K562 (cell line): Measurements from ENCODE around the gene CXXC1. TPM values are rescaled to one million over a fixed set of nuclear protein-coding genes. Genes with fewer than 3 reads are reported as not detected.

Experiments
- ATAC-seq: fragments of 200-7000 bp; cut with Tn5 transposase; 3 replicates; pipeline ENCODE4 v1.9.1; 2020; ENCODE audit warnings: moderate library complexity
- BruUV-seq: library from RNA; stranded (reverse); fragments of 400-500 nt; replicated peaks from 2 replicates; lab custom pipeline; 2021; lab: Mats Ljungman, UMichigan
- CTCF ChIA-PET: fragments of 300-600 bp; formaldehyde crosslinking; extraction: SDS; loops from one replicate; lab custom pipeline; 2021; ENCODE audit warnings: low intra/inter-chr PET ratio; lab: Yijun Ruan, JAX
- POLR2A ChIA-PET: fragments of 300-600, 350-650 bp; sonication (Branson Sonifier 250); formaldehyde crosslinking; extraction: SDS; loops from one replicate; lab custom pipeline; 2021; ENCODE audit warnings: antibody characterized with exemption, inconsistent platforms; lab: Yijun Ruan, JAX
- DNase-seq, 4 experiments: peaks; one replicate each; pipeline versions ENCODE4 v3.0.0 to v3.0.0-alpha.2; 2011 to 2018; ENCODE audit warnings: low spot score in 3 of 4, mixed read lengths in 3 of 4; ENCODE audit errors: extremely low read depth in 1 of 4
- FAIRE-seq: peaks from 2 replicates; lab custom pipeline; 2011; peaks lifted over from hg19 to GRCh38; lab: Jason Lieb, UNC
- H2AFZ ChIP-seq: 2 replicates; pipeline ENCODE4 v1.6.0; 2011; ENCODE audit warnings: low read depth, low read length, control low read depth, inconsistent platforms
- H3K27ac ChIP-seq: fragments of 200-600 bp; 3 replicates; pipeline ENCODE4 v1.8.0; 2011; ENCODE audit warnings: low read depth, mild to moderate bottlenecking, control low read depth, inconsistent platforms, low read length, moderate library complexity, mixed read lengths; ENCODE audit errors: extremely low read depth
- H3K27me3 ChIP-seq, 2 experiments: fragments of 300-600 bp in 1 of 2; 2 replicates in 1 of 2; 3 replicates in 1 of 2; pipeline versions ENCODE4 v1.6.0 to v1.8.0; 2011; ENCODE audit warnings: inconsistent platforms in 2 of 2, low read length in 2 of 2, mild to moderate bottlenecking in 1 of 2, mixed read lengths in 1 of 2, moderate library complexity in 1 of 2; ENCODE audit not compliant: control insufficient read depth in 2 of 2, insufficient read depth in 2 of 2
- H3K36me3 ChIP-seq: fragments of 300-600 bp; 3 replicates; pipeline ENCODE4 v1.8.0; 2011; ENCODE audit warnings: mild to moderate bottlenecking, low read length, inconsistent platforms; ENCODE audit not compliant: control insufficient read depth, insufficient read depth
- H3K4me1 ChIP-seq, 2 experiments: fragments of 200-600 bp in 1 of 2; replicated peaks in 1 of 2; 2 replicates in 1 of 2; 3 replicates in 1 of 2; pipeline versions ENCODE4 v1.5.1 to v1.8.0; 2011; ENCODE audit warnings: inconsistent platforms in 2 of 2, low read length in 2 of 2, mild to moderate bottlenecking in 1 of 2, mixed read lengths in 1 of 2, moderate library complexity in 1 of 2; ENCODE audit not compliant: control insufficient read depth in 2 of 2, insufficient read depth in 2 of 2
- H3K4me2 ChIP-seq: 2 replicates; pipeline ENCODE4 v1.6.1; 2011; ENCODE audit warnings: low read length, control low read depth, inconsistent platforms, mixed read lengths; ENCODE audit not compliant: insufficient read depth
- H3K4me3 ChIP-seq: fragments of 200-600 bp; sonication (generic), shearing (Covaris generic); 2 replicates; pipeline ENCODE4 v1.5.1; 2016; ENCODE audit warnings: control low read depth, inconsistent platforms
- H3K79me2 ChIP-seq: fragments of 200-600 bp; 3 replicates; pipeline ENCODE4 v1.8.0; 2011; ENCODE audit warnings: low read length, inconsistent platforms; ENCODE audit not compliant: control insufficient read depth, insufficient read depth
- H3K9ac ChIP-seq, 2 experiments: 2 replicates each; pipeline versions ENCODE4 v1.6.0 to v1.6.1; 2011; ENCODE audit warnings: low read depth in 2 of 2, low read length in 2 of 2, control low read depth in 1 of 2, inconsistent platforms in 1 of 2, mild to moderate bottlenecking in 1 of 2, mixed read lengths in 1 of 2; ENCODE audit not compliant: insufficient read depth in 1 of 2
- H3K9me1 ChIP-seq: one replicate; pipeline ENCODE4 v1.6.0; 2011; ENCODE audit warnings: inconsistent platforms, mild to moderate bottlenecking, low read length, moderate library complexity; ENCODE audit not compliant: control insufficient read depth, insufficient read depth
- H3K9me3 ChIP-seq: replicated peaks from 2 replicates; pipeline ENCODE4 v1.5.1; 2011; ENCODE audit warnings: low read depth, low read length, inconsistent platforms; ENCODE audit not compliant: control insufficient read depth, insufficient read depth
- H4K20me1 ChIP-seq: replicated peaks from 2 replicates; pipeline ENCODE4 v1.6.1; 2011; ENCODE audit warnings: low read length, inconsistent platforms, mixed read lengths; ENCODE audit not compliant: control insufficient read depth, insufficient read depth
- CHAMP1 ChIP-seq: fragments of 450-650 bp; IDR thresholded peaks from 2 replicates; pipeline ENCODE4 v1.6.1; 2016; ENCODE audit warnings: mild to moderate bottlenecking
- HSF4 ChIP-seq: fragments of 250-450 bp; sonication (Bioruptor Pico); IDR thresholded peaks from 2 replicates; pipeline ENCODE4 v2.1.2; 2022; ENCODE audit warnings: mild to moderate bottlenecking, moderate library complexity, borderline replicate concordance
- MYBL2 ChIP-seq, 2 experiments: fragments of 450-650 bp in 1 of 2; sonication (generic) in 1 of 2; formaldehyde crosslinking in 1 of 2; IDR thresholded peaks; 2 replicates each; pipeline versions ENCODE4 v1.6.1 to v1.8.1; 2017 to 2022; ENCODE audit warnings: borderline replicate concordance in 1 of 2, inconsistent platforms in 1 of 2, low read depth in 1 of 2, mild to moderate bottlenecking in 1 of 2, missing genetic modification reagents in 1 of 2, moderate library complexity in 1 of 2
- SAP30 ChIP-seq: fragments of 200-600 bp; sonication (generic); IDR thresholded peaks from 2 replicates; pipeline ENCODE4 v1.6.1; 2012; ENCODE audit warnings: borderline replicate concordance, low read depth, mild to moderate bottlenecking, moderate library complexity, low read length, control low read depth, inconsistent platforms; ENCODE audit not compliant: insufficient read depth, poor library complexity, severe bottlenecking
- SRSF9 ChIP-seq: fragments of 200-400 bp; formaldehyde crosslinking; IDR thresholded peaks from 2 replicates; pipeline ENCODE4 v1.6.1; 2017; ENCODE audit warnings: low read depth, low read length, borderline replicate concordance
- TOE1 ChIP-seq, 2 experiments: fragments of 450-650 bp in 1 of 2; sonication (generic) in 1 of 2; formaldehyde crosslinking in 1 of 2; IDR thresholded peaks; 2 replicates each; pipeline versions ENCODE4 v1.7.1 to v1.8.0; 2016 to 2022; ENCODE audit warnings: borderline replicate concordance in 2 of 2, mild to moderate bottlenecking in 2 of 2, antibody characterized with exemption in 1 of 2, inconsistent platforms in 1 of 2, low read depth in 1 of 2, missing genetic modification reagents in 1 of 2, moderate library complexity in 1 of 2
- ZNF609 ChIP-seq: sonication (generic); formaldehyde crosslinking; IDR thresholded peaks from 2 replicates; pipeline ENCODE4 v1.8.1; 2023; ENCODE audit warnings: missing genetic modification reagents, mild to moderate bottlenecking, borderline replicate concordance
- WGBS: fragments of 100-300 bp; shearing (Covaris generic); methylation state at CpG from one replicate; pipeline ENCODE4 v1.1.6; 2016; ENCODE audit warnings: low coverage, mixed read lengths; ENCODE audit not compliant: insufficient coverage; ENCODE audit errors: missing lambda C conversion rate; 5-methylcytosine and 5-hydroxymethylcytosine counted together
- in situ Hi-C: fragments of 300-500 bp; cut with MboI; formaldehyde crosslinking; loops from 4 replicates; pipeline ENCODE4 v1.15.0; 2018; ENCODE audit warnings: inconsistent platforms, mixed read lengths
- intact Hi-C: fragments of 100-400 bp; cut with micrococcal nuclease; formaldehyde crosslinking; loops from 2 replicates; pipeline ENCODE4 v1.14.2; 2022
- polyA plus RNA-seq, 8 experiments: library from polyadenylated mRNA; depleted of rRNA in 4 of 8; stranded (reverse) in 5 of 8; unstranded in 3 of 8; fragments of >200 nt; fragmentation: Nextera tagmentation in 2 of 8; fragmentation: Illumina TruSeq in 1 of 8; extraction: Ambion mirVana in 2 of 8; extraction: Trizol in 1 of 8; gene quantifications; 2 replicates each; pipeline versions ENCODE4 v1.2.1 to v1.2.3, GENCODE V29; 2011 to 2014; ENCODE audit warnings: inconsistent platforms in 1 of 8, missing spikeins in 1 of 8
- total RNA-seq, 7 experiments: library from RNA; depleted of rRNA in 6 of 7; stranded (reverse); fragments of >200 nt in 6 of 7; fragmentation: Illumina TruSeq in 2 of 7; extraction: Trizol in 2 of 7; gene quantifications; 2 replicates each; pipeline versions ENCODE4 v1.2.1 to v1.2.3, GENCODE V29; 2011 to 2021; ENCODE audit warnings: low replicate concordance in 1 of 7
- TF ChIP-seq, protein P1 (sequence below): fragments of 450-650 bp; IDR thresholded peaks from 2 replicates; pipeline ENCODE4 v1.6.1; 2016; ENCODE audit warnings: low read depth, mild to moderate bottlenecking, moderate library complexity

Gene CXXC1
- total and polyA plus RNA-seq, 9 of the 15 experiments (the other 6 are each of a cell fraction or from before 2014, with no cell fraction given) = 3.4 to 81.0 (median 34.1) TPM

DNA sequence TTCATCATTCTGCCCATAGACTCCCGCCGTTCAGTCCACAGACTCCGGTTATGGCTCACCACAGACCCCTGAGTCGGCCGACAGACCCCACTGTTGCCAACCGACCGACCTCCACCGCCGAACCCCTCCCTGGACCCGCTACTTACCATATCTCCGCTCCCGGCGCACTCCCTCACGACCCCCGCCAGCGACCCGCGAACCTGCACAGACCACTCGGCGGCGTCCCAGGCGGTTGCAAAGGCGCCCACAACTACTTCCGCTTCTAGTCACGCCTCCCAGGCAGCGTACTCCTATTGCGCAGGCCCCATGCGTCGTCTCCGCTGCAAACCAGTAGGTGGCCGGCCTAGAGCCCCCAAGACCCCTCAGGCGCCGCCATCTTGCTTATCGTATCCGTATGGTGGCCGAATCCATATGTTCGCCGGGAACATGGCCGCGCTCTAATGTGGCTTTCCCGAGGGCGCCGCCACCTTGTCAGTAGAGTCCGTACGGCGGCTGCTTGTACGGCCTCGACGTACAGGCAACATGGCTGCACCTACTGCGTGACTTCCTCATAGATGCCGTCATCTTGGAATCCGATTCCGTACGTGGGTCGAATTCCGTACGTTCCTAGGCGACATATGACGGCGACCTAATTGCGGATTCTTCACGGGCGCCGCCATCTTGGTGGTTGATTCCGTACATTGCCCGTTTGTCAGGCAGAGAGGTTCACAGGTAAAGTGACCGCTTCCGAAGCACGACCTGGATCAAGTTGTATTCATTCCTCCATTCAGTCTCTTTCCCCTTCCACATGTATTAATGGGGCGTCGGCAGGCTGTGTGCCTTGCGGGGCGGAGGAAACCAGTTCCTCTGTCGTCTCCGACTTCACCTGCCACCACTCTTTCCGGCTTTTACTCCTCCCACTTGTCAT, at the start of gene CXXC1 (continued):
- peak; percentile 92 for TF ChIP-seq MYBL2 (IDR thresholded peaks at IDR 0.05; ENCODE audit: low read depth)
- no peak for TF ChIP-seq MYBL2 (CRISPR knock-in tag; IDR thresholded peaks at IDR 0.05; ENCODE audit: borderline replicate concordance)
- no peak for TF ChIP-seq ZNF609

DNA sequence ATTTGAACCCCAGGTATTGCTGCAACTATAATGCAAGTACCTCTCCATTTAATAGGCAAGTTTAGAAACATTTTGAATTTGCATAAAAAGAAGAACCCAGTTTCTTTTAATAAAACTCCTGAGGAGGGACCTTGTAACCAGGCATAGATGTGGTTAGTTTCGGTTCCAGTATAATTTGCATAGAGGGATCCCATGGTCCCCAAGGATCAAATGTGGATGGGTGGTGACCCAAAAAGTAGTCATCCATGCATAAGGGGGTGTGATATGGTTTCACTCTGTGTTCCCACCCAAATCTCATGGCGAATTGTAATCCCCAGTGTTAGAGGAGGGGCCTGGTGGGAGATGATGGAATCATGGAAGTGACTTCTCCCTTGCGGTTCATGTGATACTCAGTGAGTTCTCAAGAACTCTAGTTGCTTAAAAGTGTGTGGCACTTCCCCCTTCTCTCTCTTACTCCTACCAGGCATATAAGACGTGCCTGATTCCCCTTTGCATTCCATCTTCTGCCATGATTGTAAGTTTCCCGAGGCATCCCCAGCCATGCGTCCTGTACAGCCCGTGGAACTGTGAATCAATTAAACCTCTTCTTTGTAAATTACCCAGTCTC, 47.2 kb upstream of the CXXC1 start:
- no peak overlapping the region for H2AFZ ChIP-seq
- H4K20me1 ChIP-seq = no peaks in the 10 kb centered on the region
- no peaks in the 10 kb centered on the region; a peak in 2 of 5 replicates for H3K4me1 ChIP-seq
- H3K9me1 ChIP-seq = no peaks in the 10 kb centered on the region
- 33% methylated on average over 6 of the region's 7 CpGs for WGBS
- no peak overlapping the region for H3K9ac ChIP-seq
- ChIA-PET POLR2A (no interaction called here), CTCF (no interaction called here)
- no peaks in the 10 kb centered on the region for H3K36me3 ChIP-seq
- H3K79me2 ChIP-seq = no peaks in the 10 kb centered on the region
- no peak for ATAC-seq
- DNase-seq = no peak
- H3K27me3 ChIP-seq = no peaks in the 10 kb centered on the region
- H3K9me3 ChIP-seq = no peaks in the 10 kb centered on the region
- H3K4me2 ChIP-seq = no peak overlapping the region
- no peak for FAIRE-seq
- BruUV-seq = no TSS peak
- TF ChIP-seq TOE1 (IDR thresholded peaks at IDR 0.05; ENCODE audit: borderline replicate concordance) (no peak), TOE1 (CRISPR knock-in tag; IDR thresholded peaks at IDR 0.05; ENCODE audit: borderline replicate concordance, low read depth) (no peak), HSF4 (no peak), SAP30 (no peak), SRSF9 (no peak), CHAMP1 (no peak)
- TF ChIP-seq, protein P1, sequence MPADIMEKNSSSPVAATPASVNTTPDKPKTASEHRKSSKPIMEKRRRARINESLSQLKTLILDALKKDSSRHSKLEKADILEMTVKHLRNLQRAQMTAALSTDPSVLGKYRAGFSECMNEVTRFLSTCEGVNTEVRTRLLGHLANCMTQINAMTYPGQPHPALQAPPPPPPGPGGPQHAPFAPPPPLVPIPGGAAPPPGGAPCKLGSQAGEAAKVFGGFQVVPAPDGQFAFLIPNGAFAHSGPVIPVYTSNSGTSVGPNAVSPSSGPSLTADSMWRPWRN = no peak
- no peak overlapping the region for H3K4me3 ChIP-seq
- in situ Hi-C loops (no loop called here), intact Hi-C loops (no loop called here)
- no peak overlapping the region for H3K27ac ChIP-seq
